Prostate gland (tissue), 2 donors: Measurements from ENCODE around the gene ZNF22. TPM values are rescaled to one million over a fixed set of nuclear protein-coding genes. Genes with fewer than 3 reads are reported as not detected.

ENCODE experiments used
- DNase-seq: peaks from one replicate; pipeline ENCODE4 v3.0.0-alpha.2; 2019; ENCODE audit warnings: low spot score
- H3K27ac ChIP-seq, 2 donors: fragments of 200-600 bp; sonication (generic); 2 replicates each; pipeline ENCODE4 v1.5.1; 2017 to 2019
- H3K27me3 ChIP-seq: fragments of 200-600 bp; sonication (generic); replicated peaks from 2 replicates; pipeline ENCODE4 v1.5.1; 2019; ENCODE audit not compliant: insufficient read depth
- H3K36me3 ChIP-seq, 2 donors: fragments of 200-600 bp; sonication (generic); 1 replicate in 1 of 2; 2 replicates in 1 of 2; pipeline versions ENCODE4 v1.5.1 to v1.8.1; 2017 to 2019
- H3K4me1 ChIP-seq: fragments of 200-600 bp; sonication (generic); replicated peaks from 2 replicates; pipeline ENCODE4 v1.5.1; 2019
- H3K4me3 ChIP-seq, 2 donors: fragments of 200-600 bp; sonication (generic); 2 replicates each; pipeline ENCODE4 v1.5.1; 2017 to 2019
- H3K9me3 ChIP-seq: fragments of 200-600 bp; sonication (generic); 2 replicates; pipeline ENCODE4 v1.5.1; 2017
- POLR2A ChIP-seq: fragments of 450-650 bp; IDR thresholded peaks from one replicate; pipeline ENCODE4 v1.6.1; 2016; ENCODE audit warnings: antibody characterized with exemption, mild to moderate bottlenecking
- POLR2AphosphoS5 ChIP-seq: sonication (generic); formaldehyde crosslinking; IDR thresholded peaks from one replicate; pipeline ENCODE4 v1.6.1; 2017; ENCODE audit warnings: antibody characterized with exemption
- whole genome bisulfite sequencing: methylation state at CpG from one replicate; pipeline ENCODE4 v1.1.5; 2018; 5-methylcytosine and 5-hydroxymethylcytosine counted together
- intact Hi-C: fragments of 100-400 bp; cut with DNase I; formaldehyde crosslinking; loops from one replicate; pipeline ENCODE4 v1.14.2; 2022
- total RNA-seq, 2 donors: library from RNA; depleted of rRNA; stranded (reverse); fragments of >200 nt; gene quantifications; one replicate each; pipeline ENCODE4 v1.1.0, GENCODE V29; 2016
- TF ChIP-seq, protein P1 (sequence below), 4 experiments: fragments of 200-600 bp in 2 of 4; fragments of 450-650 bp in 2 of 4; sonication (generic) in 2 of 4; IDR thresholded peaks; 1 replicate in 3 of 4; 2 replicates in 1 of 4; pipeline ENCODE4 v1.5.1; 2016 to 2019; ENCODE audit warnings: antibody characterized with exemption in 4 of 4, mild to moderate bottlenecking in 2 of 4, moderate library complexity in 2 of 4

Gene ZNF22
- total RNA-seq, 2 donors from 2014 or later: 15.8 to 24.2 TPM

GRCh38 chr10:44985175-44985681, 15.5 kb upstream of the ZNF22 start:
- TF ChIP-seq POLR2A (no peak), POLR2AphosphoS5 (no peak)
- TF ChIP-seq, protein P1, sequence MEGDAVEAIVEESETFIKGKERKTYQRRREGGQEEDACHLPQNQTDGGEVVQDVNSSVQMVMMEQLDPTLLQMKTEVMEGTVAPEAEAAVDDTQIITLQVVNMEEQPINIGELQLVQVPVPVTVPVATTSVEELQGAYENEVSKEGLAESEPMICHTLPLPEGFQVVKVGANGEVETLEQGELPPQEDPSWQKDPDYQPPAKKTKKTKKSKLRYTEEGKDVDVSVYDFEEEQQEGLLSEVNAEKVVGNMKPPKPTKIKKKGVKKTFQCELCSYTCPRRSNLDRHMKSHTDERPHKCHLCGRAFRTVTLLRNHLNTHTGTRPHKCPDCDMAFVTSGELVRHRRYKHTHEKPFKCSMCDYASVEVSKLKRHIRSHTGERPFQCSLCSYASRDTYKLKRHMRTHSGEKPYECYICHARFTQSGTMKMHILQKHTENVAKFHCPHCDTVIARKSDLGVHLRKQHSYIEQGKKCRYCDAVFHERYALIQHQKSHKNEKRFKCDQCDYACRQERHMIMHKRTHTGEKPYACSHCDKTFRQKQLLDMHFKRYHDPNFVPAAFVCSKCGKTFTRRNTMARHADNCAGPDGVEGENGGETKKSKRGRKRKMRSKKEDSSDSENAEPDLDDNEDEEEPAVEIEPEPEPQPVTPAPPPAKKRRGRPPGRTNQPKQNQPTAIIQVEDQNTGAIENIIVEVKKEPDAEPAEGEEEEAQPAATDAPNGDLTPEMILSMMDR (IDR thresholded peaks at IDR 0.05): no peak
- intact Hi-C loops: no loop called here
- H3K4me3 ChIP-seq: no peak overlapping the region
- H3K4me1 ChIP-seq: peaks cover 11% of the 10 kb centered on the region
- 70% methylated on average over 9 of the region's 9 CpGs for WGBS
- H3K27ac ChIP-seq: no peak overlapping the region
- H3K9me3 ChIP-seq: no peaks in the 10 kb centered on the region
- DNase-seq: no peak
- H3K27me3 ChIP-seq: no peaks in the 10 kb centered on the region
- H3K36me3 ChIP-seq: no peaks in the 10 kb centered on the region

GRCh38 chr10:44986179-44986578, 14.5 kb upstream of the ZNF22 start:
- DNase-seq: no peak
- intact Hi-C loops: no loop called here
- TF ChIP-seq POLR2AphosphoS5 (no peak), POLR2A (no peak)
- TF ChIP-seq, protein P1 (IDR thresholded peaks at IDR 0.05): no peak
- Histone ChIP-seq H3K27ac (no peak overlapping the region), H3K4me3 (no peak overlapping the region), H3K36me3 (no peaks in the 10 kb centered on the region), H3K9me3 (no peaks in the 10 kb centered on the region), H3K27me3 (no peaks in the 10 kb centered on the region), H3K4me1 (peaks cover 6% of the 10 kb centered on the region)
- 76% methylated on average over 3 of the region's 3 CpGs for WGBS

GRCh38 chr10:44986670-44987069, 14.1 kb upstream of the ZNF22 start:
- no peaks in the 10 kb centered on the region for H3K9me3 ChIP-seq
- peaks cover 6% of the 10 kb centered on the region for H3K4me1 ChIP-seq
- H3K27me3 ChIP-seq: no peaks in the 10 kb centered on the region
- no peak overlapping the region for H3K27ac ChIP-seq
- no peak overlapping the region for H3K4me3 ChIP-seq
- DNase-seq: no peak
- intact Hi-C loops: no loop called here
- TF ChIP-seq, protein P1 (IDR thresholded peaks at IDR 0.05): no peak
- TF ChIP-seq POLR2AphosphoS5: no peak
- no peak for TF ChIP-seq POLR2A
- WGBS: 62% methylated on average over 3 of the region's 3 CpGs
- no peaks in the 10 kb centered on the region for H3K36me3 ChIP-seq

DNA sequence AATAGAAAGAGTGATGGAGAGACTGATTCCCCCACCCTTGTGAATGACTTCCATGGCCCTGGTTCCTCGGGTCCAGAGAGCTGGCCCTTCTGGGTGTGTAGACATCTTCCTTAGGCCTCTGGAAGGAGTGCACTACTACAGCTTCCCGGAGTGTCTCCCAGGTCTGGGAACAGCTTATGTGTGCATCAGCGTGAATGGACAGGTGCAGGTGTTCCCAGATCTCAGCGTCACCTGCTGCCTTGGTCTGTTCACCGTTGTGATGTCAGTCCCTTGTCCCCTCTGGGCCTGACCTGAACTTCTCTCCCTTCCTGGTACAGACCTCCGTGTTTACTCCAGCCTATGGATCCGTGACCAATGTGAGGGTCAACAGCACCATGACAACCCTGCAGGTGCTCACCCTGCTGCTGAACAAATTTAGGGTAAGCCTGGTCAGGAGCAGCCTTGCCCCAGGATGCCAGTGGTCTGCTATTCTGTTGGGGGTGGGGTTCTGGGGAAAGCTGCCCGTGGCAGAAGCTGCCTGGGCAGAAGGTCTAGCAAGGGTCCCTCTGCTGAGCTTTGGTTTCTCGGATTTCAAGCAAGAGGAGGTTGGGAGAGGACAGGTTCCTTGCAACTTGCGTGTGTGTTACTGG, 11.7 kb upstream of the ZNF22 start:
- Histone ChIP-seq H3K9me3 (no peaks in the 10 kb centered on the region), H3K27me3 (no peaks in the 10 kb centered on the region), H3K4me1 (peaks cover 6% of the 10 kb centered on the region), H3K27ac (no peak overlapping the region), H3K36me3 (no peaks in the 10 kb centered on the region), H3K4me3 (no peak overlapping the region)
- 93% methylated on average over 10 of the region's 10 CpGs for WGBS
- intact Hi-C loops: no loop called here
- TF ChIP-seq POLR2AphosphoS5 (no peak), POLR2A (no peak)
- TF ChIP-seq, protein P1 (IDR thresholded peaks at IDR 0.05): no peak
- DNase-seq: no peak
